ENCODE measurements around the gene CD74.
"Not testable (repeated sequence)": the region's sequence is repeated elsewhere in the genome, so short reads cannot be mapped to it uniquely, and the experiment has no call there.

CD74 gene

DNA sequence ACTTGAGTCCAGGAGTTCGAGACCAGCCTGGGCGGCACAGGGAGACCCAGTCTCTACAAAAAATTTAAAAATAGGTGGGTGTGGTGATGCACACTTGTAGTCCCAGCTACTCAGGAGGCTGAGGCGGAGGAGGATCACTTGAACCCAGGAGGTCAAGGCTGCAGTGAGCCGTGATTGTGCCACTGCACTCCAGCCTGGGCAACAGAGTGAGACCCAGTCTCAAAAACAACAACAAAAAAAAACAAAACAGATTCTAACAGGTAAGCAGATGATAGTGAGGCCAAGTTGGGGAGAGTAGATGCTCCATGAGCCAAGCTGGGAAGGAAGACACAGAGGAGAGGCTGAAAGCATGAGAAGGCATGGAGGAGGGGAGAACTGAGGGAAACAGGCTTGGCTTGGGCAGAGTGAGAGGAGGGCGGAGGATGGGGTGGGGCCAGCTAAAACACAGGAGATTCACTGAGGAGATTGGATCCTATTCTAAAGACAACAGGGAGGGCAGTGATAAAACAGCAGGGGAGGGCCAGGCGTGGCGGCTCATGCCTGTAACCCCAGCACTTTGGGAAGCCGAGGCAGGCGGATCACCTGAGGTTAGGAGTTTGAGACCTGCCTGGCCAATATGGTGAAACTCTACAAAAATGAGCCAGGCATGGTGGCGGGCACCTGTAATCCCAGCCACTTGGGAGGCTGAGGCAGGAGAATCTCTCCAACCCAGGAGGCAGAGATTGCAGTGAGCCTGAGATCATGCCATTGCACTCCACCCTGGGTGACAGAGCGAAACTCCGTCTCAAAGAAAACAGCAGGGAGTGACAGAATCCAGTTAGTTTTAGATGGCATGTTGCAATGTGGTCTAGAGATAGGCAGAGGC is 28.5 kb upstream of the CD74 start:
- DNase-seq: no peak

DNA sequence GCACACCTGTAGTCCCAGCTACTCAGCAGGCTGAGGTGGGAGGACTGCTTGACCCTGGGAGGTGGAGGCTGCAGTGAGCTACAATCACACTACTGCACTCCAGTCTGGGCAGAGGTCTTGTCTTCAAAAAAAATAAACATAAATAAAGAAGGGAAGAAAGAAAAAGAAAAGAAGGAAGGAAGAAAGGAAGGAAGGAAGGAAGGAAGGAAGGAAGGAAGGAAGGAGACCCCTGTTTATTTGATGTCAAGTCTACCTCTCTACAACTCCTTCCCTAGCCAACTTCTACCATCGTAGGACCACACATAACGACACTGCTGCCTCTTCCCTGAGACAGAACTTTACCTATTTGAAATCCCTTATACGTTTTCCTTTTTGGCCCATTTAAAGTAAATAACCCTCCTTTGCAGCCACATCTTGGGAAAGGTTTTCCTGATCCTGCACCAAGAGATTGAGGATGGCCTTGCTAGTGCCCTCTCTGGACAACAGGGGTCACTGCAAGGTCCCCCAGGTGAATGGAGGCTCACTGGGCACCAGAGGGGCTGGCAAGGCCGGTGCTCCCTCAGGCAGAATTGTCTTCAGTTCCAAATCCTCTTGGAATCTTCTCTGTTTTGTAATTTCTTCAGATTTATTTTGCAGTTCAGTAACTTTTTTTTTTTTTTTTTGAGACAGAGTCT is 26.3 kb upstream of the CD74 start:
- no peak for DNase-seq

DNA sequence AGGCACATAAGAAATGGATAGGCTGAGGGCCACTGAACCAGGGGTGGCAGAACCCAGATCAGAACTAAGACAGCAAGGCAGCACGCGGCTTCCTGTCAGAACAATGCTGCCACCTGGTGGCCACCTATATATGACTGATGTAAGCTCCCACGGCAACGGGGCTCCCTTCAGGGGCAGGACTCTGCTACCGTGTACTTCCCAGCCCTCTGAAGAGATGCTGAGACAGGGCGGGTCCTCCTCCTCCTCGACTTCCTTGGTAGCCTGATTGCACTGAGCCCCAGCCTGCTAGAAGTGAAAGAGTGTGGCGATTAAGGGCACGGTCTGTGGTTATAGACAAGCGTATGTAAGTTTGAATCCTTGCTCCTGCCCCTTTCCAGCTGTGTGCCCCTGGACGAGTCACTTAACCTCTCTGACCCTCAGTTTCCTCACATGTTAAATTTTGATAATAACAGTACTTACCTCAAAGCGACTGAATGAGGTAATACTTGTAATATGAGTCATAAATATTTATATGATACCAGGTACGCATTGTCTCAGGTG is 23.5 kb upstream of the CD74 start:
- DNase-seq: peak; percentile 96

DNA sequence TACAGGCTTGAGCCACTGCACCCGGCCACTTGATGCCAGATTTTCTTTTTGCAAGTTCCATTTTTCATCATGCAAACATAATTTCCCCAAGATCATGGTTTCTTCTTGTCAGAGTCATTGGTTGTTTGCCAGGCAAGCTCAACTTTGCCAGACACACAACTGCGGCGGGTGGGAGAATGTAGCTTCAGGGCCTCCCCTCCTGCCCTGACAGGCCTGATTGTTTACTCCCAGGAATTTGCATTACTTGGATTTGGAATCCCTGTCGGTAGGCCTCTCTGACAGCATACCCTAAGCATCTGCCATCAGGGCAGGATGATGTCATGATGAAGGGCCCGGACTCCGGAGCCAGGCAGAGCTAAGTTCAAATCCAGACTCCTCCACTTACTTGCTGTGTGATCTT is 21.8 kb upstream of the CD74 start:
- no peak for DNase-seq

DNA sequence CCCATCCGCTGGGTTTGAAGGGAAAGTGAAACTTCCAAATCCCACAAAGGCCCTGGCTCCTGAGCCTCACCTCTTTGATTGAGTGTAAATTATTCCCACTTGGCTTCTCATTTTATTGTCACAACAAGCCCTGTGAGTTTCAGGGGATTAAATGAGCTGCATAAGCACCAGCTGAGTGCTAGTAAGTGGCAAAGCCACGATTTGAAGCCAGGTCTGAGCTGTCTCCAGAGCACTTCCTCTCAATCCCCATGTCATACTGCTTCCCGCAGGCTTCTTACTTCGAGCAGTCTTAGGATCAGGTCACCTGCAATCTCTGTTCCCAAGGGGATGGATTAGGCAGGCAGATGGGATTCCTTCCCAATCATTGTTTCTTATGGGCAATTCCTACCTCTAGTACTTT is 18.9 kb upstream of the CD74 start:
- DNase-seq: no peak

DNA sequence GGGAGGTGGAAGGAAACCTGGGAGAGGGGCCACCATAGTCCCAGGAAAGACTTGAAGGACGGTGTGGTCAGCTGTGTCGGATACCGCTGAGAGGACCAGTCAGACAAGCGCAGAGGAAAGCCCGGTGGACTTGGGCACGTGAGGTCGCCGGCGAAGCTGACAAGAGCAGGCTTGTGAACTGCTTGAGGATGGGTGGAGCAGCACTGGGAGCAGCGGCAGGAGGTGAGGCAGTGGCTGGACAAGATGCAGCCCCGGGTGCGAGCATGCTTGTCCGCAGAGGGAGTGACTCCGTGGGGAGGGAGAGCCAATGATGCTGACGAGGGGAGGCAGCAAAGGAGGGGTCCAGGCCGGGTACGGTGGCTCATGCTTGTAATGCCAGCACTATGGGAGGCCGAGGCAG is 18.3 kb upstream of the CD74 start:
- no peak for DNase-seq

DNA sequence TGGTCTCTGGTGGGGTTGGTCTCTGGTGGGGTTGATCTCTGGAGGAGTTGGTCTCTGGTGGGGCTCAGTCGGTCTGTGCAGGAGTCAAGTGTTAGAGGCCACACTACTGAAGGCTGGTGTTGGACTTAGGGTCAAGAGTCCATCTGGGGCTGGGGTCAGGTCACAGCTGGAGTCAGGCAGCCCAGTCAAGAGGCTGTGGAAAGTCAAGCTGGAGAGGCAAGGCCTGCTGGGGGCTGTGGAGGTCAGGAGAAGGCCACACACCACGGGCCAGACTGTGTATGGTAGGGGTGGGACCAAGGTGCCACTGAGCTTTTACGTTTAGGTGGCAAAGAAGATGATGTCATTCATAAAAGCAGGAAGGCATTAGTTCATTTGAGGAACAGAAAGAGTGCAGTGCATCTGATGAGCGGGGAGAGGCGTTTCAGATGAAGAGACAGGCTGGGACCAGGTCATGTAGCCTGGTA is 16.7 kb upstream of the CD74 start:
- DNase-seq: no peak

DNA sequence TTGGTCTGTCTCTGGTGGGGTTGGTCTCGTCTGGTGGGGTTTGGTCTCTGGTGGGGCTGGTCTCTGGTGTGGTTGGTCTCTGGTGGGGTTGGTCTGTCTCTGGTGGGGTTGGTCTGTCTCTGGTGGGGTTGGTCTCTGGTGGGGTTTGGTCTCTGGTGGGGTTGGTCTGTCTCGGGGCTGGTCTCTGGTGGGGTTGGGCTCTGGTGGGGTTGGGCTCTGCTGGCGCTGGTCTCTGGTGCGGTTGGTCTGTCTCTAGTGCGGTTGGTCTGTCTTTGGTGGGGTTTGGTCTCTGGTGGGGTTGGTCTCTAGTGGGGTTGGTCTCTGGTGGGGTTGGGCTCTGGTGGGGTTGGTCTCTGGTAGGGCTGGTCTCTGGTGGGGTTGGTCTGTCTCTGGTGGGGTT is 16.3 kb upstream of the CD74 start:
- no peak for DNase-seq

DNA sequence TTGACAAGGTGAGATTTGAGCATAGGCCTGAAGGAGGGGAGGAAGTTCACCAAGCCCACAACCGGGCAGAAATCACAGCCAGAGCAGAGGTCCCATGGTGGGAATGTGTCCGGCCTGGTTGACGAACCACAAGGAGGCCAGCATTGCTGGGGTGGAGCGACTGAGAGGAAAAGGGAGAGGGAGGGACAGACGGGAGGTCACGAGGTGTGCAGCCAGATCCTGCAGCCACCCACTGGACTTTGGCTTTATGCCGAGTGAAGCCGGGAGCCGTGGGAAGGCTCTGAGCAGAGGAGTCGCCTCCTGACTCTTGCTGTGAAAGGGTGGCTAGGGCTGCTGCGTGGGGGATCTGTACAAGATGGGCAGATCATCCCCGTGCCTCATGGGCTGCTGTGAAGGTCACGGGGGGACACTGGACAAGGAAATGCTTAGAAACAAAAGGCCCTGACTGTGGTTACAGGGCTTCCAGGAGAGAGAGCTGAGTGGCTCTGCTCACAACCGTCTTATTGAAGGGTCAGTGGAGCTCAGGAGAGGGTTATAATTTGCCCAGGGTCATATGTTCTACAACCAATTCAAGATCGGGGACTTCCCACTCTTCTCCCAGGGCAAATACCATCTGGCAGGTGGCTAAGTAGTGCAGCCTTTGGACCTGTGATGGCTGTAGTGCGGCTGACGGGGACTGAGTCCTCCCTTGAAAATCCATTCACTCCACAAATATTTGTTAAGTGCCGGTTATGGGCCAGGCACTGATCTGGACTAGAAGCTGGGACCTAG is 15.6 kb upstream of the CD74 start:
- DNase-seq: no peak

DNA sequence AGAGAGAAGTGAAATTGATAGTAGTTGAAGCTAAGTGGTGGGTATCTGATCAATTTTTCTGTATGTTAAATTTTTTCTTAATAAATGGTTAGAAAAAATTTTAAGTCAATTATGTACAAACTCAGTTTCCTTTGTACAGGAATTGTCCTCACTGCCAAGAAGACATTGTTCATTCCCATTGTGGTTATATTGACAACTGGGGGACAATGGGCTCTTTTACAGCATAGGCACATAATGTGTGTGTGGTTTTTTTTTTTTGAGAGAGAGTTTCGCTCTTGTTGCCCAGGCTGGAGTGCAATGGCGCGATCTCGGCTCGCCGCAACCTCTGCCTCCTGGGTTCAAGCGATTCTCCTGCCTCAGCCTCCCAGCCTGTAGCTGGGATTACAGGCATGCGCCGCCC is 13.5 kb upstream of the CD74 start:
- DNase-seq: not testable (repeated sequence)

DNA sequence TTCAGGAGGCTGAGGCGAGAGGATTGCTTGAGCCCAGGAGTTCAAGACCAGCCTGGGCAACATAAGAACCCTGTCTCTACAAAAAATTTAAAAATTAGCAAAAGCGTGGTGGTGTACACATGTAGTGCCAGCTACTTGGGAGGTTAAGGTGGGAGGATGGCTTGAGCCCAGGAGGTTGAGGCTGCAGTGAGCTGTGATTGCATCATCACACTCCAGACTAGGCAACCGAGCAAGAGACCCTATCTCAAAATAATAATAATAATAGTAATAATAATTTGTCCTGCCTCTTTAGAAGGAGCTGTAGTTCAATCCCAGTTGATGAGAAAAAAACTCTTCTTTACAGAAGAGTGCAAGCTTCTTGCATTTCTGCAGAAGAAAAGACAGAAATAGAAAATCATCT is 10.0 kb upstream of the CD74 start:
- no peak for DNase-seq

DNA sequence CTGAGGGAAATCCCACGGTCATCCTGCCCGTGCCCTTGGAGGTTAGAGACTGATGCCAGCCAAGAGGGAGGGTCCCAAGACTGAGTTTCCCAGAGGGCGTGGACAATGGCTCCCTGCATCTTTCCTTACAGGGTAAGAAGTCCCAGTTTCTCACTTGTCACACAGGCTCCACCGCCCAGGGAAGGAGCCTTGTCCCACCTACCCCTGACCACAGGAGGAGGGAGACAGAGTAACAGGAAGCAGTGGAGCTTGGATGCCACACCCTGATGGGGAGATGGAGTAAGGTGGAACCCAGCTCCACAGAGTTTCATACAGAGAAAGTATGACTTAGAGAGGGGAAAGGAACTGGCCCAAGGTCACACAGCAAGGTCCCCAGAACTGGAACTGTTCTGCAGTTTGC is 9.4 kb upstream of the CD74 start:
- no peak for DNase-seq

DNA sequence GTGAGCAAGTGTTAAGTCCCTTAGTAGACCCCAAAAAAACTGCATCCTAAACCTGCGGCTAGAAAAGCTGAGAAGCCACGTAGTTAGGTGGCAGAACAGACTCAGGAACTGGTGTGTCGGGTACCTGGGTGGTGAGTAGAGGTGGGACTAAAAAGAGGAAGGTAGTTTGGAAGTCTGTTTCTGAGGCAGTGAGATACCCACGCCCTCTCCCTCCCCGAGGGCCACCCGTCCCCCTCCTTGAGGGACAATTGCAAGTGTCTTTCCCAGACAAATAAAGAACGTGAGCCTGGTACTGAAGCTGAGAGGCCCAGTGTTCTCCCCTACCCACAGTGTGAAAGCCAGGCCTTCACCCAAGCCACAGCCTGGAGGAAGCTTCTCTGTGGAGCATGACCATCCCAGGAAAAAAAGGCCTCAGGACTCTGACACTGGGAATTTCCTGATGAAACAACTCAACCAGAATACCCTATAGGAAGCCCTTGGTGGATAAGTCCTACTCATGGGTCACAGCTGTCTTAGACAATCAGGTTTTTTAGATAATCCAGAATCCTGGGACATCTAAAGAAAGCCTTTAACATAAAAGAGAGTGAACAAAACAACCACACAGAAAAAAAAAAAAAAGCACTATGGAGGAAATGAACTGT is 7.0 kb upstream of the CD74 start:
- no peak for DNase-seq

DNA sequence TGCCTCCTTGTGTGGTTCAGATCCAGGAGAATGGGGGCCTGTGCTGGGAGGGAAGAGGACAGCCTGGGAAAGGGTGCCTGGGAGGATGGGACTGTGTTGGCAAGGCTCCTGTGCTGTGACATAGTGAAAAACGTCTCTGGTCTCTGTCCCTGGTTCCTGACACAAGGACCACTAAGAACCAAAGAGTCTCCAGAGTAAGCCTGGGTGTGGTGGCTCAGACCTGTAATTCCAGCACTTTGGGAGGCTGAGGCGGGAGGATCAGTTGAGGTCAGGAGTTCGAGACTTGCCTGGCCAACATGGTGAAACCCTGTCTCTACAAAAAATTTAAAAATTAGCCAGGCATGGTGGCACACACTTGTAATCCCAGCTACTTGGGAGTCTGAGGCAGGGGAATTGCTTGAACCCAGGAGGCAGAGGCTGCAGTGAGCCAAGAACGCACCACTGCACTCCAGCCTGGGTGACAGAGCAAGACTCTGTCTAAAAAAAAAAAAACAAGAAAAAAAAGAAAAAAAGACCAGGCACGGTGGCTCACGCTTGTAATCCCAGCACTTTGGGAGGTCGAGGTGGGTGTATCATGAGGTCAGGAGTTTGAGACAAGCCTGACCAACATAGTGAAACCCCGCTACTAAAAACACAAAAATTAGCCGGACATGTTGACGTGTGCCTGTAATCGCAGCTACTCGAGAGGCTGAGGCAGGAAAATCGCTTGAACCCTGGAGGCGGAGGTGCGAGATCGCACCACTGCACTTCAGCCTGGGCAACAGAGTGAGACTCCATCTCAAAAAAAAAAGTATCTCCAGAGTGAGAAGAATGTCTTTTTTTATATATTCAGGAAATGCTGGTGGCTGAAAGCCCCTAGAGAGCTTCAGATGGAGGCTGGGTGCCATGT is 1.4 kb upstream of the CD74 start:
- not testable (repeated sequence) for DNase-seq

DNA sequence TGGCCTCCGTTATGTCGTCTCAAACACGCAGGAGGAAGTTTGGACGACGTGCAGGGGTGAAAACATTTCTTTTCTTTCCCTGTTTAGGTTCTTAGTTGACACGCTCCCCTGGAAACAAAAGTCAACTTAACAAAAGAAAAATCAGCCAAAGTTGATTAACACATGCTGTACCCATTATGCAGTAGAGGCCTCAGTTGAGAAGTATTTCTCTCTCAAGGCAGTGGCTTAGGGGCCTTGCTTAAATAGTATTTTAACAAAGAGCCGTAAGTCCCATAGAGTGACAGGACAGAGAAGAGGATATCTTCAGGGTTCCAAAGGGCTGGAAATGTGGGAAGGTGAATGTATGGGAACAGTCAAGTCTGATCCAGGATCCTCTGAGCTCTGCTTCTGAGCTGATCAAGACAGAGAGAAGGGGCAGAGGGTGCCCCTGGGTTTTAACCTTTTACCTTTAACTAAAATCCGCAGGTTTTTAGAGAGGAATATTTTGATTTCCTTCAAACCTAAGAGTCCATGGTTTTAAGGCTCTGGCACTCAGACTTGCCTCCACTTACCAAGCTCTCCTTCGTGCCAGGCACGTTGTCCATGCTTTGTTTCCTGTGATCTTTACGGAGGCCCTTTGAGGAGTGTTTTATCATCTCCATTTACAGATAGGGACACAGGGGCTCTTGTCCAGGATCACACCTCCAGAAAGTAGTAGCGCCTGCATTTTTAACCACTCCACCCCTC is 629 bp upstream of the CD74 start:
- no peak for DNase-seq

DNA sequence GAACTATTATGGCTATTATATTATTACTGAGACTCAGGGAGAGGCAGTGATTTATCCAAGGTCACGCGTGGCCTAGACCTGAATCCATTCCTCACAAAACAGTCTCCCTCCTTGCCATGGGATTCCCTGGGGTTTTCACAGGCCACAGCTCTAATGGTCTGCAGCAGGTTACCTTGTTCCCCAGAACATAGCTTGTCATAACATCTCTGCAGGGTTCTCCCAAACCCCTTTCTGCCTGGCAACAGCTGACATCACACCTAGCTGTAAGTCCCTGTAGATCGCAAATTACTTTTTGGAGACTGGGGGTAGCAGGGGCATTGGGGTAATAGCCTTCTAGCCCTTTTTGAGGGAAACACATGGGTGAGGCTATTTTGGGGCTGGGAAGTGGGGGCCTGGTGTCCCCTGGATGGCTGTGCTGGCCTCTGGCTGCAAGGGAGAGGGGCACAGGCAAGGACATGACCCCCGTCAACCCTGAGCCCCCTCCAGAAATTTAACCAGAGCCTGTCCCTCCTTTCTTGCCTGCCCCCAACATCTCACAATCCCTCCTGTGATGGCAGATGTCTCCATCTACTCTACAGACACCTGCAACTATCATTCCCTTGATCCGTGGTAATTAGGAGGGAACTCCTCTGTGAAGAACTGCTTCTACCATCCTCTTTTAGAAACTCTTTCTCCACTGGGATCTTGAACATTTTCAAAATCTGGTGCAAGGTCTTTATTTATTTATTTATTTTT is 1.3 kb downstream of the CD74 start:
- DNase-seq: no peak

DNA sequence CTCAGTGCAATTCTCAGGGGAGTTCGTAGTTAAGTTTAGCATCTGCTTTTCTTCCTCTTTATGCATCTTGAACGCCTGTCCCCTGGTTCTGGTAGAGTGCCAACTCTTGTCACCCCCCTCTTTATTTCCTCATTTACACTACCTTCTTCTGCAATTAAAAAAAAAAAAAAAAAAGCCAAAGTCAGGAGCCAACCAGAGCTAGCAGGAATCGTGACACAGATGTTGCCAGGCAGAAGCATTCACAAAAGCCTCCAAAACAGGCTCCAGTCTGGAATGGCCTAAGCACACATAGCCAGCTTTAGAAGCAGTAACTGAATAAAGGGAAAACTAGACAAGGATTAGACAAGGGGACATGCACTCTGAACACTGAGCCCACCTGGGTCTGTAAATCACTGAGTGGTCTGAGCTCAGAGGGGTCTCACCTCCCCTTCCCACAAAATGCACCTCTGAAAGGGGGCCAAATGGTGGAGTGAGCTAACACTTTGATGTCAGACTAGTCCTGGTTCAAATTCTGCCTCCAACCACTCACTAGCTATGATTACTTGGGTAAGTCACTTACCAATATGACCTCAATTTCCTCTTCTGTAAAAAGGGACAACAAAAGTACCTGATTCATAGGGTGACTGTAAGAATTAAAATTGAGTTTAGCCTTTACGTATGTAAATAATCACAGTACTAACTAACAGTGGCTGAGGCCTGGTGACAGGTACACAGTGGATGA is 2.0 kb downstream of the CD74 start:
- DNase-seq: no peak

DNA sequence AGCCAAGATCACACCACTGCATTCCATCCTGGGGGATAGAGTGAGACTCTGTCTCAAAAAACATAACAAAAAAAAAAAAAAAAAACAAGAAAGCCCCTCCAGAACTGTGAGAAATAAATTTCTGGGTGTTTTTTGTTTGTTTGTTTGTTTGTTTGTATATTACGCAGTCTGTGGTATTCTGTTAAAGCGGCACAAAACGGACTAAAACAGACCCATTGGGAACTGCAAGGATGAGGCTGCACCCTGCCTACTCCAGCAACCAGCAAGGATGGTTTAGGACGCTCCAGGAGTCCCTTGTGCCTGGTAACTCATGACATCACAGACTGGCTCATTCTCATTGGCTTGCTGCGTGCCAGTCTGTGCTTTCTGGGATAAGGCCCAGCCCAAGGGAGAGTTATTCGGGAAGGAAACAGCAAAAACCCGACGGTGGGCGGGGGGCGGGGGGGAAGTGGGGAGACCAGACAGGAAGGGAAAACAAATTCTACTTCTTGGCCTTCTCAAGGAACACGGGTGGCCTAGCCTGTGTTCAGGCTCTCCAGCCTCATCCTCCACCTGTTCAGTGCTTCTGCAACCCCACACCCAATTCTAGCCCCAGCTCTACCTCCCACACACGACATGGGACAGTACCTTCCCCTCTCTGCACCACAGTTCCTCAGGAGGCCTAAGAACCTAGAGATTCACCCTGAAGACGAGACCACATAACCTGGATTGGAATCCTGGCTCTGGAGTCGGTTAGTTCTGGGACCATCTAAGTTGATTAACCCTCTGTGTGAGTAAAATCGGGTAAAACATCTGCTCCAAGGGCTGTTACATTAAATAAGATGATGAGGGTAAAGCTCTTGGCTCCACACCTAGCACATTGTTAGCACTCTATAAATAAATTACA is 2.8 kb downstream of the CD74 start:
- no peak for DNase-seq

Measured in activated CD8-positive, alpha-beta memory T cell treated with anti-CD3 and anti-CD28 coated beads, Interleukin-2, amount 50 U/mL, for 48 hours (primary cell).